HepG2 (cell line): ENCODE data around the gene ACACA. TPM values are rescaled to one million over a fixed set of nuclear protein-coding genes. Genes with fewer than 3 reads are reported as not detected.

ENCODE experiments used
- ARNTL ChIP-seq: sonication (generic); formaldehyde crosslinking; IDR thresholded peaks from 2 replicates; pipeline ENCODE4 v1.4.0; 2020; ENCODE audit warnings: mild to moderate bottlenecking, missing genetic modification reagents
- BRCA1 ChIP-seq: sonication (generic); formaldehyde crosslinking; IDR thresholded peaks from 2 replicates; pipeline ENCODE4 v1.4.0; 2020; ENCODE audit warnings: missing genetic modification reagents
- CCDC6 ChIP-seq: sonication (generic); formaldehyde crosslinking; IDR thresholded peaks from 2 replicates; pipeline ENCODE4 v1.8.1; 2022; ENCODE audit warnings: mild to moderate bottlenecking, missing genetic modification reagents, moderate library complexity
- CREB1 ChIP-seq, 2 experiments: fragments of 450-650 bp in 1 of 2; IDR thresholded peaks; 2 replicates each; pipeline ENCODE4 v1.6.1; 2016 to 2017; ENCODE audit warnings: control low read depth in 1 of 2, mild to moderate bottlenecking in 1 of 2, missing compliant biosample characterization in 1 of 2, missing genetic modification characterization in 1 of 2
- ELF4 ChIP-seq: sonication (generic); formaldehyde crosslinking; IDR thresholded peaks from 2 replicates; pipeline ENCODE4 v1.5.0; 2020; ENCODE audit warnings: missing genetic modification reagents, mild to moderate bottlenecking, moderate library complexity, borderline replicate concordance
- FOXK1 ChIP-seq: sonication (generic); formaldehyde crosslinking; IDR thresholded peaks from 2 replicates; pipeline ENCODE4 v1.4.0; 2020; ENCODE audit warnings: low read depth, missing genetic modification reagents, borderline replicate concordance
- FOXP1 ChIP-seq, 2 experiments: fragments of 450-650 bp in 1 of 2; IDR thresholded peaks; 2 replicates each; pipeline ENCODE4 v1.6.1; 2017 to 2018; ENCODE audit warnings: antibody characterized with exemption in 1 of 2
- HNF1B ChIP-seq: sonication (generic); formaldehyde crosslinking; IDR thresholded peaks from 2 replicates; pipeline ENCODE4 v1.5.1; 2020; ENCODE audit warnings: mild to moderate bottlenecking, moderate library complexity, missing genetic modification reagents
- IRF2 ChIP-seq: IDR thresholded peaks from 2 replicates; pipeline ENCODE4 v1.6.1; 2018; ENCODE audit warnings: missing genetic modification reagents, missing compliant biosample characterization
- MYPOP ChIP-seq: sonication (generic); formaldehyde crosslinking; IDR thresholded peaks from 2 replicates; pipeline ENCODE4 v1.8.1; 2023; ENCODE audit warnings: mild to moderate bottlenecking, moderate library complexity, missing genetic modification reagents
- NFKBIZ ChIP-seq: IDR thresholded peaks from 2 replicates; pipeline ENCODE4 v1.6.1; 2018; ENCODE audit warnings: missing genetic modification reagents, missing compliant biosample characterization
- POGZ ChIP-seq: sonication (generic); formaldehyde crosslinking; IDR thresholded peaks from 2 replicates; pipeline ENCODE4 v1.4.0; 2020; ENCODE audit warnings: mild to moderate bottlenecking, missing genetic modification reagents
- RCOR2 ChIP-seq: IDR thresholded peaks from 2 replicates; pipeline ENCODE4 v1.6.1; 2016; ENCODE audit warnings: missing biosample characterization, missing genetic modification reagents
- RFXAP ChIP-seq: sonication (generic); formaldehyde crosslinking; IDR thresholded peaks from 2 replicates; pipeline ENCODE4 v1.4.0; 2020; ENCODE audit warnings: missing genetic modification reagents, borderline replicate concordance
- SALL1 ChIP-seq: sonication (generic); formaldehyde crosslinking; IDR thresholded peaks from 2 replicates; pipeline ENCODE4 v1.8.0; 2022; ENCODE audit warnings: mild to moderate bottlenecking, missing genetic modification reagents
- TFDP1 ChIP-seq: IDR thresholded peaks from 2 replicates; pipeline ENCODE4 v1.6.1; 2016; ENCODE audit warnings: missing compliant biosample characterization, missing genetic modification reagents, borderline replicate concordance
- XRCC5 ChIP-seq: fragments of 200-400 bp; formaldehyde crosslinking; optimal IDR thresholded peaks from 2 replicates; pipeline ENCODE3; 2017; ENCODE audit warnings: mild to moderate bottlenecking, low read length
- ZNF142 ChIP-seq: sonication (generic); formaldehyde crosslinking; IDR thresholded peaks from 2 replicates; pipeline ENCODE4 v1.4.0; 2020; ENCODE audit warnings: missing genetic modification reagents
- ZNF598 ChIP-seq: sonication (generic); formaldehyde crosslinking; IDR thresholded peaks from 2 replicates; pipeline ENCODE4 v1.5.1; 2020; ENCODE audit warnings: mild to moderate bottlenecking, missing genetic modification reagents, borderline replicate concordance
- polyA plus RNA-seq, 8 experiments: library from polyadenylated mRNA; depleted of rRNA in 3 of 8; stranded (reverse) in 7 of 8; unstranded in 1 of 8; fragments of >200 nt; fragmentation: Illumina TruSeq in 4 of 8; extraction: Trizol in 4 of 8; gene quantifications; 2 replicates each; pipeline versions ENCODE4 v1.2.1 to v1.2.3, GENCODE V29; 2011 to 2016; ENCODE audit warnings: low read depth in 4 of 8, missing spikeins in 1 of 8, mixed read lengths in 1 of 8; ENCODE audit not compliant: insufficient read depth in 1 of 8
- total RNA-seq, 5 experiments: library from RNA; depleted of rRNA; stranded (reverse); fragments of >200 nt; fragmentation: Illumina TruSeq; extraction: Trizol; gene quantifications; 2 replicates each; pipeline ENCODE4 v1.2.3, GENCODE V29; 2016; ENCODE audit warnings: low read depth in 1 of 5

The ACACA gene
- total and polyA plus RNA-seq, 2 of the 13 experiments (the other 11 are each of a cell fraction or from before 2014, with no cell fraction given): 39.2 to 47.2 TPM

- TF ChIP-seq ZNF142 (CRISPR knock-in tag) (0 out of 2 replicates have a peak, but pooled peaks have one; percentile 31), MYPOP (0 out of 2 replicates have a peak, but pooled peaks have one; percentile 35), POGZ (CRISPR knock-in tag) (peak; percentile 44; the same call in 1 of the 2 replicates), RFXAP (0 out of 2 replicates have a peak, but pooled peaks have one; percentile 64), XRCC5 (no peak), TFDP1 (peak; percentile 78; the same call in 1 of the 2 replicates), ARNTL (peak; percentile 61; the same call in 1 of the 2 replicates), FOXK1 (CRISPR knock-in tag) (peak; percentile 85; the same call in 1 of the 2 replicates), HNF1B (CRISPR knock-in tag) (peak; percentile 58; the same call in 1 of the 2 replicates), BRCA1 (CRISPR knock-in tag) (no peak), IRF2 (peak; percentile 26; the same call in 1 of the 2 replicates), NFKBIZ (CRISPR knock-in tag) (no peak), ELF4 (CRISPR knock-in tag) (no peak), CCDC6 (CRISPR knock-in tag) (peak; percentile 65; the same call in 1 of the 2 replicates), ZNF598 (CRISPR knock-in tag) (0 out of 2 replicates have a peak, but pooled peaks have one; percentile 52), RCOR2 (CRISPR knock-in tag) (no peak), CREB1 (IDR thresholded peaks at IDR 0.05) (peak; percentile 59; the same call in 1 of the 2 replicates), CREB1 (CRISPR knock-in tag; IDR thresholded peaks at IDR 0.05) (no peak), SALL1 (CRISPR knock-in tag) (peak; percentile 54; the same call in 1 of the 2 replicates), FOXP1 (IDR thresholded peaks at IDR 0.05) (peak; percentile 82; the same call in 1 of the 2 replicates), FOXP1 (CRISPR knock-in tag; IDR thresholded peaks at IDR 0.05) (peak; percentile 95)
Observed at GRCh38 chr17:37067555-37068111, 339.0 kb downstream of the ACACA start (continued).
